Stimulated activated CD4-positive, alpha-beta T cell treated with anti-CD3 and anti-CD28 coated beads, Interleukin-2, amount 100 ng/mL, for 48 hours (primary cell): ENCODE data around the gene NUP214.
"Not testable (repeated sequence)": the region's sequence is repeated elsewhere in the genome, so short reads cannot be mapped to it uniquely, and the experiment has no call there.

ENCODE experiments used
- DNase-seq, 2 donors: peaks; one replicate each; pipeline ENCODE4 v3.0.0-alpha.2; 2020

Gene NUP214

GRCh38 chr9:131263033-131263343 is 137.6 kb downstream of the NUP214 start:
- DNase-seq, result not testable (repeated sequence)

GRCh38 chr9:131263701-131264100 is 138.3 kb downstream of the NUP214 start:
- no peak for DNase-seq

GRCh38 chr9:131264231-131264630 is 138.8 kb downstream of the NUP214 start:
- no peak for DNase-seq

- no peak for DNase-seq
Observed at GRCh38 chr9:131266266-131267229, 141.2 kb downstream of the NUP214 start.

- DNase-seq, result no peak
Observed at GRCh38 chr9:131270171-131271015, 145.0 kb downstream of the NUP214 start.

GRCh38 chr9:131271016-131271273 is 145.6 kb downstream of the NUP214 start:
- not testable (repeated sequence) for DNase-seq

- DNase-seq, result no peak
Observed at GRCh38 chr9:131271506-131271931, 146.1 kb downstream of the NUP214 start.

GRCh38 chr9:131272212-131272611 is 146.8 kb downstream of the NUP214 start:
- DNase-seq, result no peak

GRCh38 chr9:131273146-131273855 is 147.9 kb downstream of the NUP214 start:
- no peak for DNase-seq

- DNase-seq, result no peak
Observed at GRCh38 chr9:131273856-131274673, 148.7 kb downstream of the NUP214 start.

GRCh38 chr9:131274674-131275331 is 149.4 kb downstream of the NUP214 start:
- no peak for DNase-seq

GRCh38 chr9:131275332-131276093 is 150.1 kb downstream of the NUP214 start:
- DNase-seq, result no peak

GRCh38 chr9:131276094-131276888 is 150.9 kb downstream of the NUP214 start, which contains the start of gene FAM78A:
TSS of gene FAM78A (minus strand) at chr9:131276510. CDS start at chr9:131276179, 331 bp downstream.
- no peak for DNase-seq

- DNase-seq, result no peak
Observed at GRCh38 chr9:131276891-131277286, 151.5 kb downstream of the NUP214 start.

GRCh38 chr9:131277287-131277909 is 152.0 kb downstream of the NUP214 start:
- no peak for DNase-seq

- no peak for DNase-seq
Observed at GRCh38 chr9:131277910-131278701, 152.7 kb downstream of the NUP214 start.

GRCh38 chr9:131278702-131279111 is 153.3 kb downstream of the NUP214 start:
- DNase-seq, result no peak

- no peak for DNase-seq
Observed at GRCh38 chr9:131279196-131279862, 153.9 kb downstream of the NUP214 start.
